ENCODE data around the gene DDOST.

The DDOST gene

GRCh38 chr1:20700636-20701215 is 39.6 kb upstream of the DDOST start:
- no peak for TF ChIP-seq CTCF (IDR thresholded peaks at IDR 0.05; ENCODE audit: extremely low read depth, missing control alignments)
- DNase-seq (ENCODE audit: low spot score): no peak

GRCh38 chr1:20699558-20699957 is 38.4 kb upstream of the DDOST start:
- no peak for TF ChIP-seq CTCF (IDR thresholded peaks at IDR 0.05; ENCODE audit: extremely low read depth, missing control alignments)

DNA sequence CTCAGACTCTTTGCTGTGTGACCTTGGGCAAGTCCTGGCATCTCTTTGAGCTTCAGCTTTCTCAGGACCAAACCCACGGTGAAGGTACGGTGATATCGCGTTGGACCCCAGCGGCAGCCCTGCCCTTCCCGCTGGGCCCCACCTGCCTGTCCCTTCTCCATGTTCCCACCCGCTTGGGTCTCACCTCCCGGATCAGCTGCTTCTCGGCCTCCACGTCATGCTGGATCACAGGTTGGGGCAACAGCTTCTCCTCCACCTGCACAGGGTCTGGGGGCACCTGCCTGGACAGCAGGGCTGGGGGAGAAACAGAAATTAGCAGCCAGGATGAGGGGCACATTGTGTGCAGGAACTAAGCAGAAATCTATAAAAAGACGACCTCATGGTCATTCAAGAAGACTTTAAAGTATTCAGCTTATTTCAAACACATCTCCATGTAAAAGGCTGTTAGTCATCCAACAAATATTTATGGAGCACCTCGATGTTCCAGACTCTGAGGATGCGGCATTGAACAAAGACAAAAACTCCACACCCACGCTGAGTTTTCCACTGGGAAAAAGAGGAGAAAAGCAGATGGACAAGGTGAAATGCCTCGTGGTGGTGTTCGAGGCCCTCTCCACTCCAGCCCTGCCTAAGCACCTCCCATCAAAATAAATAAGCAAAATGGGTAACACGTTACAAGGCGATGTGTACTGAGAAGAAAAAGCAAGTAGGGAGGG is 37.2 kb upstream of the DDOST start:
- TF ChIP-seq CTCF (IDR thresholded peaks at IDR 0.05; ENCODE audit: extremely low read depth, missing control alignments): no peak
- no peak for DNase-seq (ENCODE audit: low spot score)

More at GRCh38 chr1:20699558-20699957, 38.4 kb upstream of the DDOST start:
- no peak for DNase-seq (ENCODE audit: low spot score)

GRCh38 chr1:20697563-20697962 is 36.4 kb upstream of the DDOST start:
- no peak for TF ChIP-seq CTCF (IDR thresholded peaks at IDR 0.05; ENCODE audit: extremely low read depth, missing control alignments)
- no peak for DNase-seq (ENCODE audit: low spot score)

DNA sequence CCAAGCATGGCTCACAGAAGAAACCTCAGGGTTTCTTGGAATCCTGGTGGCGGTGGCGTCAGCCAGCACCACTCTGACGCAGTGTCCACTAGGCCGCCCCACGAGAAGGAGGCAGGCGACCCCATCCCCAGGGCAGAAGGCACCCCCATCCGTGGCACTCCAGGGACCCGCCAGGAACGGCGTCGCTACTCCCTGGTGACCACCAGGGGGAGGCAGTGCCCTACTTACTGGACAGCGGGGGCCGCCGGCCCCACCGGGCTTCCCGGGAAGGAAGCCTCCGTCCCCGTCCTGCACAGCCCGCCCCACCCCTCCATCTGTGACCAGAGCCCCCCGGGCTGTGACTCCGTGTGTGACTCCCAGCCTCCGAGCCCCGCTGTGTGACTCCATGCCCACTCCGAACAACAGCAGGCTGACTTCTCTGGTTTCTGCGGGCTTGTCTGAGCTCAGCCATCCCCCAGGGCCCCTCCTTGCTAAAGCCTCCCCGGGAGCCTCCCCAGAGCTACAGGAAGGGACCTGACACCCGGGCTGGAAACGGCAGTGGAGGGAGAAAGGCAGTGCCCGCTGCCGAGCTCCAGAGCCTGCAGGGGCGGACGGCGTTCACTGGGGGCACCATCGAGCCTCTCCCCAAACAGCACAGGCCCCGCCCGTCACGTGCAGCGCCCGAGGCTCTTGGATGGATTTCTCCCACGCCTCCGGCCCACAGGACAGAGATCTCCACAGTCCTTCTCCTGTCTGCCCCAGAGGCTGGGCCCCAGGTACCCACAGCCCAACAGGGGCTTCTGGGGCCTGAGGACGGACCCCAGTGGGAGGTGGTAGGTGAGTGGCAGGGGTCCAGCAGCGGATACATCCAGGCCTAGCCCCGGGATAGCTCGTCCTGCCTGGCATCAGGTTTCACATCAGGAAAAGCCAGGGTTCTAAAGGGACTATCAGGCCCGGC is 35.5 kb upstream of the DDOST start:
- TF ChIP-seq CTCF (IDR thresholded peaks at IDR 0.05; ENCODE audit: extremely low read depth, missing control alignments): peak; percentile 83
- DNase-seq (ENCODE audit: low spot score): peak; percentile 89

- TF ChIP-seq CTCF (IDR thresholded peaks at IDR 0.05; ENCODE audit: extremely low read depth, missing control alignments): no peak
Measured at GRCh38 chr1:20695515-20695914, 34.3 kb upstream of the DDOST start.

DNA sequence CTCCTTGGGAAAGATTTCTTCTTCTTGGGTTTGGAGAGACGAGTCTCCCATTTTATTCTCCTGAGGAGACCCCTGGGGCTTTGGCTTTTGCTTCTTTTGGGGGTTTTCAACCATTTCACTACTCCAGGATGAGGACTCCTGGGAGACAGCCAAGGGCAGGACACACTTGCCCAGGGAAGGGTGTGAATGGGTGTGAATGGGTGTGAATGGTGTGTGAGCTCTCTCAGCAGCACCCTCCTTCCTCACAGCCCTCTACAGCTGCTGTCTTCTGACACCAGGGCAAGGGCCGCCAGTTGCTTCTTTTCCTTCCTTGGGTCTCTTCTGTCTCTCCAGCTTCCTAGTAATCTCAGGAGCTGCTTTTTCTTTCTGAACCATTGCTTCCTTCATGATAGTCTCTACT is 32.5 kb upstream of the DDOST start:
- TF ChIP-seq CTCF (IDR thresholded peaks at IDR 0.05; ENCODE audit: extremely low read depth, missing control alignments): no peak
- DNase-seq (ENCODE audit: low spot score): no peak

More at GRCh38 chr1:20695515-20695914, 34.3 kb upstream of the DDOST start:
- no peak for DNase-seq (ENCODE audit: low spot score)

All from GM20000 (cell line).